GM21786 (cell line): ENCODE results near the gene RHBDF1.
"Not testable (repeated sequence)": the region's sequence is repeated elsewhere in the genome, so short reads cannot be mapped to it uniquely, and the experiment has no call there.

ENCODE experiments used
- ATAC-seq: cut with Tn5 transposase; IDR thresholded peaks from one replicate; pipeline ENCODE4 v1.9.1; 2021; ENCODE audit not compliant: unreplicated experiment

RHBDF1 gene

GRCh38 chr16:60929-61878 is 11.2 kb downstream of the RHBDF1 start:
- ATAC-seq = no peak

- no peak for ATAC-seq
Observed at GRCh38 chr16:60166-60565, 12.3 kb downstream of the RHBDF1 start.

GRCh38 chr16:59440-60059 is 12.9 kb downstream of the RHBDF1 start:
- ATAC-seq = no peak

GRCh38 chr16:58491-59439 is 13.7 kb downstream of the RHBDF1 start:
- ATAC-seq = no peak

DNA sequence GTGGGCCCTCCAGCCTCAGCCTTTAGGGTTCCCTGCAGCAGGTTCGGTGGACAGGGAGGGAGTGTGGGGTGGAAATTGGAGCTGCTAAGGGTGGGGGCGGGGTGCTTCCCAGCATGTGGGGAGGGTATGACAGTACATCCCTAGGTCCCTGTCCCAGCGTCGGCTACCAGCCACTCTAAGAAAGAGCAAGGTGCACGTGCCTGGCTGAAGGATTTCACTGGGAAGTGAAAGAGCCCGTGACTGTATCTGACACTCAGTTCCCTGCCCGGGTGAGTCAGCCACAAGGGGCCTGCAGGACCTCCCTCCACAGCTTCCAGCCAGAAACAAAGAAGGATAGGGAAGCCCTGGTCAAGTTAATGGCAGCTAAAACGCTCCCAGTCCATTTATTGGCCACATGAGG is 14.7 kb downstream of the RHBDF1 start:
- no peak for ATAC-seq

DNA sequence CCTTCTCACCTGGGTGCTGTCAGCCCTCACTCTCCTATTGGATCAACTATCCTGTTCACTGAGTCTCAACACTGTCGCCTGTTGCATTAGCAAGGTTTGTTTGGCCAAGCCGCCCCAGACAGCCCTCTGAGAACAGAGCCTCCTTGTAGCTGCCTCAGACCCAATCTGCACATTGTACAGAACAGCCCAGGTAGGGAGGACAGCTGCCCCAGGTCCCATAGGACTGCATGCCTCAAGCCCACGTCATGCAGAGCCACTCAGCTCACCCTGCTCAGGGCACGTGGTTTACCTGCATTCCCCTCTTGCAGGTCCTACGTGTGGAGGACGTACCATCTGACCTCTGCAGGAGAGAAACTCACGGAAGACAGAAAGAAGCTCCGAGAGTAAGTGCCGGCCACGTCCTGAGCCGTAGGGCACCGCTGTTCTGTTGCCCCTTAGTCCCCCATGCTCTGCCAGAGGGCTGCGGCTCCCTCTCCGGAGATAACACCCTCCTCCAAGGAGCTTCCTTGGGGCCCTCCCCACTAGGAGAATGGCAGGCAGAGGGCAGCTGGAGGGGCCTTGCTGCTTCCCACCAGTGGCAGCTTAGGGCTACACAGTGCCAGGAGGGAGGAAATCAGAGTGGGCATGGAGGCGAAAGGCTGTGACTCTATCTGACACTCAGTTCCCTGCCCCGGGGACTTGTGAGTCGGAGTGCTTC is 16.1 kb downstream of the RHBDF1 start:
- ATAC-seq = no peak

DNA sequence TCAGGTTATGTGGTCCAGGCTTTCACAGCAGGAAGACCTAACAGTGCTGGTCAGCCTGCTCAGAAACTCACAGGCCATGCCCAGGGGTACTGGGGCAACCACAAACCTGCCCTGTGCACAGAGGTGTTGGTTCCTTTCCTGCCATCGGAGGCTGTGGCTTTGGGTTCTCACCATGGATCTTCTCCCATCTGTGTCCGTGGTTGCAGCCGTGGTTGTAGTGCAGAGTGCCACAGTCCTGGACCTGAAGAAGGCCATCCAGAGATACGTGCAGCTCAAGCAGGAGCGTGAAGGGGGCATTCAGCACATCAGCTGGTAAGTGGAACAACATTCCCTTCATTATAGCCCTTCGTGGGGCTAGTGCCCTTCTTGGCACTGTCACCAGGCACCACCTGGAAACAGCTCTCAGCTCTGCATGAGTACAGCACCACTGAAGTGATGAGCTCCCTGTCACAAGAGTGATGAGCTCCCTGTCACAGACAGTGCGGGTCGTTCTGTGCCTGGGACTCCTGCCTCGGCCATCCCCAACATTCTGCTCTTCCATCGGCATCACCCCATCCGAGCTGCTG is 16.8 kb downstream of the RHBDF1 start:
- ATAC-seq = no peak

DNA sequence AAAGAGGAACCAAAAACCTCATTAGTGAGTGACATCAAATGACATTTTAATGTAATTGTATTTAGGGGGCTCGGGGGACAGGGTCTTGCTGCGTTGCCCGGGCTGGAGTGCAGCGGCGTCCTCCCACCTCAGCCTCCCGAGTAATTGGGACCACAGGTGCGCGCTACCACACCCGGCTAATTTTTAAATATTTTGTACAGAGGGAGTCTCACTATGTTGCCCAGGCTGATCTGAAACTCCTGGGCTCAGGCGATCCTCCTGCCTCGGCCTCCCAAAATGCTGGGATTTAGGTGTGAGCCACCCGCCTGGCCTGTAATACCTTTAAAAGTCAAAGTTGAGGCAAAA is 18.2 kb downstream of the RHBDF1 start:
- ATAC-seq = no peak

DNA sequence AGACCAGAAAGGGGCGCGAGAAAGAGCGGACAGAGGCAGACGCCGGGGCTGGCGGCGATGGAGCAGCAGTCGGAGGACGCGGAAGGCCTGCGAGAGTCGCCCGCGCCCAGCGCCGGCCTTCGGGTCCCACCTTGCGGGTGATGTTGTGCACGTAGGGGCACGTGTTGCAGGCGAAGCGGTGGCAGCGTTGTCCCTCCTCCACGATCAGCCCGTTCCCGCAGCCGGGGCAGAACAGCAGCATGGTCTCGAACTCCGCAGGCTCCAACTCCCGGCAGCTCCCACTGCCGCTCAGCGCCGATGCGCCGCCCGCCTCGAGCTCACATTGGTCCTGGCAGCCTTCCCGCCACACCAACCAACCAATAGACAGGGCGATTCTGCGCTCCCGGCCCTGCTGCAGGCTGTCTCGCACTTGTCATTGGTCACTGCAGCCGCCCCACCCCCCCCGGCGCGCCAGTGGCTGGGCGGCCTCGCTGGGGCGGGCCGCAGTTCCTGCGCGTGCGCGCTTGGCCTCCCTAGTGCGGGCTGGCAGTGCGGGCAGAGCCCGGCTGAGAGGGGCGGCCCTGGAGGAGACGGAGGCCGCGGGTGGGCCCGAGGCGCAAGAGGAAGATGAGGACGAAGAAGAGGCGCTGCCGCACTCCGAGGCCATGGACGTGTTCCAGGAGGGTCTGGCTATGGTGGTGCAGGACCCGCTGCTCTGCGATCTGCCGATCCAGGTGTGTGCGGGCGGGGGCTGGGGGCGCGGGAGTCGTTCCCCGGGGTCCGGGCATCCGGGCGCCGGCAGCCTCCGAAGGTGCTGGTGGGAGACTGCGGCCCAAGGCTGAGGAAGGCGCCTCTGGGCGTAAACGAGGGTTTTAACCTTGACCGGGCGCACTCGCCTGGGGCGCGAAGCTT is 18.8 kb downstream of the RHBDF1 start, which contains the start of the genes POLR3K and SNRNP25:
TSS of gene POLR3K (minus strand) at position 263 of the 891 bp plus-strand sequence. CDS start at position 241, 22 bp downstream.
TSS of gene SNRNP25 (plus strand) at position 483 of the 891 bp plus-strand sequence. CDS start at position 672, 189 bp downstream.
- ATAC-seq = peak; percentile 94

DNA sequence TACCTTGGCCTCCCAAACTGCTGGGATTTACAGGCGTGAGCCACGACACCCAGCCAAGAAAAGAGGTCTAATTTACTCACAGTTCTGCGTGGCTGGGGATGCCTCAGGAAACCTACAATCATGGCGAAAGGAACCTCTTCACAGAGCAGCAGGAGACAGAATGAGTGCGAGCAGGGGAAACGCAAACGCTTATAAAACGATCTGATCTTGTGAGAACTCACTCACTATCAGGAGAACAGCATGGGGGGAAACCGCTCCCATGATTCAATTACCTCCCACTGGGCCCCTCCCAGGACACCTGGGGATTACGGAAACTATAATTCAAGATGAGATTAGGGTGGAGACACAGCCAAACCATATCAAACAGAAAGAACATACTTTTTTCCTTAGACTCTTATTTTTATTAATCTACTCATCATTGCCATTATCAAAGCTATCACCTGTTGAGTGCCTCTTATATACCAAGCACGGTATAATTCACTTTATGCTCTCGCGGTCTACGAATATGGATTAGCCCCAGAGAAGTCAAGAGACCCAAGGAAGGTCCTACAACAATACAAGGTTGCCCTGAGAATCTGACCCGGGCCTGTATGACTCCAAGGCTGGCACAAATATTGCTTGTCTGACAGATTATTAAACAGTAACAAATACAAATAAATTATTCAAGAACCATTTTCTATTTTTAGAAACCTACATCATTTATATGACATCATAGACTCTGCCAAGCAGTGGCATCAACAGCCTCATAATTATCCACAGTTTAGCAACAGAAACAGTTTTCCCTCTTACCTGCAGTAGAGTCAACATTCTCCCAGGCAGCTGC is 21.5 kb downstream of the RHBDF1 start:
- no peak for ATAC-seq

GRCh38 chr16:47234-47633 is 25.2 kb downstream of the RHBDF1 start:
- ATAC-seq = no peak

DNA sequence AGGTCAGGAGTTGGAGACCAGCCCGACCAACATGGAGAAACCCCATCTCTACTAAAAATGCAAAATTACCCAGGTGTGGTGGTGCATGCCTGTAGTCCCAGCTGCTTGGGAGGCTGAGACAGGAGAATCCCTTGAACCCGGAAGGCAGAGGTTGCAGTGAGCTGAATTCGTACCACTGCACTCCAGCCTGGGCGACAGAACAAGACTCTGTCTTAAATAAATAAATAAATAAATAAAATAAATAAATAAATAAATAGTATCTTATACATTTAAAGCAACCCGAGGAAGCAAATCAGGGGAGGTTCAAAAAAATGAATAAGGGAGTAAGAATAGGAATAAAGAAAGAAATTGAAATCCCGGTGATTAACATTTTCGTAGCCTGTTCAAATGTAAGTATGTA is 25.9 kb downstream of the RHBDF1 start:
- ATAC-seq = not testable (repeated sequence)

GRCh38 chr16:45454-45853 is 27.0 kb downstream of the RHBDF1 start:
- ATAC-seq = no peak

- no peak for ATAC-seq
Observed at GRCh38 chr16:44655-45054, 27.8 kb downstream of the RHBDF1 start.

DNA sequence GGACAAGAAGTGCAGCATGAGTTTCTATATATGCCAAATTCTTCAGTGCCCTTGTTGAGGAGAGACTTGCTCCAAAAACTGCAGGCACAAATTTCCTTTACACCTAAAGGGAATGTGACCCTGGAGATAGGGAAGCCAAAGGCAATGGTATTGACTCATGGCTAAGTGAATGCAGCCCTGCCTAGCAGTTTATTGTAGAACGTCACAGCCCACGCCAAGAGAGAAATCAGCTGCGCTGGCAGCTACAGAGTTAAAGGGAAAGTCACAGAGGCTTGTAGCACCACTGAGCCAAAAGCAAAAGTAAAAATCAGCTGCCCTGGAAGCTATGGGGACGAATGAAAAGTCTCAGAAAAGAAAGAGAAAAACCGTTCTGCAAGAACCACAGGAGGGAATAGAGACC is 29.1 kb downstream of the RHBDF1 start:
- no peak for ATAC-seq

GRCh38 chr16:42691-43090 is 29.7 kb downstream of the RHBDF1 start:
- no peak for ATAC-seq

DNA sequence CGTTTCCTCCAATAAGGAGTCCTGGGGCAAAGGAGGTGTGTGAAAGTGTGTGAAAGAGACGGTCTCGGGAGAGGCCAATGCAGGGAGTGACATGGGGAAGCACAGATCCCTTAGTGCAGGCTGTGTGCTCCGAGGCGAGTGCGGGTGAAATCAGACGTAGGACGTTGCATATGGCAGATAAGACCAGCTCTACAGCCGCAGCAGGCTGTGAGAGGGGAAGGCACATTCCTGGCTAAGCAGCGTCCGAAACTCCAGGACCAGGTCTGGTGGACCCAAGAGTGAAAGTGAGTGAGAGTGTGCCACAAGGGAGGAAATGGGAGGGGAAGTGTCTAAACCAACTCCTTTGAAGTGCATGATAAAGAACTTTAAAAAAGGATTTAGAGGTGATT is 30.4 kb downstream of the RHBDF1 start:
- no peak for ATAC-seq

DNA sequence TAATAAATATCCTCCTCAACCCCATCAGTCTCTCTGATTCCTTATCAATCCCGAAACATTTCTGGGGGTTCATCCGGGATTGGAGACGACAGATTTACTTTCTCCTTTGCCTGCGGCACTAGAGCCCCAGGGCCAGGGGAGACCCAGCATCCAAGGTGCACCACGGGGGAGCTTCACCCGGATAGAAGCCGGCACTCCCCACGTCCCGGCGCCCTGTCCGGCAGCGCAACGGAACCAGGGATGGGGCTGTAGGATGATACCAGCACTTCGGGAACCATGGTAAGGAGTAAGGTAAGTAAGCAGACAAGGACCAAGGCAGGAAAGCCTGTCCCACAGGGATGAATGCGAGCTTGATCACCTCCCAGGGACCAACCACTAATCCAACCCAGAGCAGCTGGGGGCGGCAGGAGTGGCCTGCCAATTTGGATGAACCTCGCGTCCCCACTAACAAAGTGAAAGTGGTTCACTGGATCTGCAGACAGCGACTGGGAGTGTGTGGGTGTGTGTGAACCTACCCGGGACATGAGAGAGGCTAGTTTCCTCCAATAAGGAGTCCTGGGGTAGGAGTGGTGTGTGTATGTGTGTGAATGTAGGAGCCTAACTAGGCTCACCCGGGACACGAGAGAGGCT is 30.9 kb downstream of the RHBDF1 start:
- no peak for ATAC-seq
